Central memory CD8-positive, alpha-beta T cell (primary cell): ENCODE data around the gene PPARG.
"Not testable (repeated sequence)": the region's sequence is repeated elsewhere in the genome, so short reads cannot be mapped to it uniquely, and the experiment has no call there.

Source experiments
- ATAC-seq: fragments of 150-1000 bp; cut with Tn5 transposase; replicated peaks from 2 replicates; pipeline ENCODE4 v1.10.0; 2022; ENCODE audit warnings: mild to moderate bottlenecking, moderate FRiP score, moderate number of reproducible peaks; ENCODE audit not compliant: poor library complexity, severe bottlenecking; ENCODE audit errors: extremely low read depth
- DNase-seq, 2 donors: peaks; one replicate each; pipeline ENCODE4 v3.0.0; 2021; ENCODE audit warnings: low spot score in 2 of 2
- H3K27ac Mint-ChIP-seq: one replicate; pipeline ENCODE4 v1.8.0; 2022; ENCODE audit warnings: low read depth, mild to moderate bottlenecking, moderate library complexity, mixed read lengths
- H3K27me3 Mint-ChIP-seq: one replicate; pipeline ENCODE4 v1.8.0; 2022; ENCODE audit warnings: mixed read lengths
- H3K36me3 Mint-ChIP-seq: one replicate; pipeline ENCODE4 v1.8.0; 2022; ENCODE audit warnings: mild to moderate bottlenecking, moderate library complexity, mixed read lengths; ENCODE audit not compliant: insufficient read depth
- H3K4me1 Mint-ChIP-seq: one replicate; pipeline ENCODE4 v1.8.0; 2022; ENCODE audit warnings: mixed read lengths
- H3K4me3 Mint-ChIP-seq: one replicate; pipeline ENCODE4 v1.8.0; 2022; ENCODE audit warnings: mild to moderate bottlenecking, moderate library complexity, mixed read lengths
- H3K9me3 Mint-ChIP-seq: one replicate; pipeline ENCODE4 v1.8.0; 2022; ENCODE audit warnings: mixed read lengths

Gene PPARG

GRCh38 chr3:12266038-12266437, 22.8 kb upstream of the PPARG start:
- Mint-ChIP-seq H3K36me3 (no peaks in the 10 kb centered on the region), H3K9me3 (no peaks in the 10 kb centered on the region), H3K27me3 (peaks cover 8% of the 10 kb centered on the region), H3K4me3 (no peak overlapping the region), H3K4me1 (no peaks in the 10 kb centered on the region), H3K27ac (no peak overlapping the region)
- ATAC-seq, result no peak
- no peak for DNase-seq

- peaks cover 18% of the 10 kb centered on the region for H3K27me3 Mint-ChIP-seq
- H3K9me3 Mint-ChIP-seq, result no peaks in the 10 kb centered on the region
- no peaks in the 10 kb centered on the region for H3K4me1 Mint-ChIP-seq
- no peaks in the 10 kb centered on the region for H3K36me3 Mint-ChIP-seq
- ATAC-seq, result no peak
- H3K27ac Mint-ChIP-seq, result no peak overlapping the region
- no peak overlapping the region for H3K4me3 Mint-ChIP-seq
- DNase-seq, result no peak
Observed at GRCh38 chr3:12267376-12268030, 21.4 kb upstream of the PPARG start.

GRCh38 chr3:12268049-12268735, 20.7 kb upstream of the PPARG start:
- Mint-ChIP-seq H3K9me3 (no peaks in the 10 kb centered on the region), H3K27me3 (peaks cover 25% of the 10 kb centered on the region), H3K4me1 (no peaks in the 10 kb centered on the region), H3K4me3 (no peak overlapping the region), H3K36me3 (no peaks in the 10 kb centered on the region), H3K27ac (no peak overlapping the region)
- DNase-seq (no peak), ATAC-seq (no peak)

- ATAC-seq (no peak), DNase-seq (no peak)
- H3K27ac Mint-ChIP-seq, result no peak overlapping the region
- peaks cover 31% of the 10 kb centered on the region for H3K27me3 Mint-ChIP-seq
- no peak overlapping the region for H3K4me3 Mint-ChIP-seq
- no peaks in the 10 kb centered on the region for H3K9me3 Mint-ChIP-seq
- H3K4me1 Mint-ChIP-seq, result no peaks in the 10 kb centered on the region
- H3K36me3 Mint-ChIP-seq, result no peaks in the 10 kb centered on the region
Observed at GRCh38 chr3:12270976-12271375, 17.9 kb upstream of the PPARG start.

- Mint-ChIP-seq H3K4me1 (no peaks in the 10 kb centered on the region), H3K4me3 (no peak overlapping the region), H3K36me3 (no peaks in the 10 kb centered on the region), H3K9me3 (no peaks in the 10 kb centered on the region), H3K27ac (no peak overlapping the region), H3K27me3 (peaks cover 34% of the 10 kb centered on the region)
- ATAC-seq, result no peak
- DNase-seq, result no peak
Observed at GRCh38 chr3:12273045-12273695, 15.7 kb upstream of the PPARG start.

- no peaks in the 10 kb centered on the region for H3K36me3 Mint-ChIP-seq
- no peaks in the 10 kb centered on the region for H3K4me1 Mint-ChIP-seq
- peaks cover 49% of the 10 kb centered on the region for H3K27me3 Mint-ChIP-seq
- H3K27ac Mint-ChIP-seq, result no peak overlapping the region
- DNase-seq (no peak), ATAC-seq (no peak)
- no peak overlapping the region for H3K4me3 Mint-ChIP-seq
- H3K9me3 Mint-ChIP-seq, result no peaks in the 10 kb centered on the region
Observed at GRCh38 chr3:12275974-12276650, 12.8 kb upstream of the PPARG start.

- DNase-seq, H3K36me3 Mint-ChIP-seq, H3K4me3 Mint-ChIP-seq, H3K9me3 Mint-ChIP-seq, ATAC-seq, H3K4me1 Mint-ChIP-seq, H3K27ac Mint-ChIP-seq: not testable (repeated sequence)
- peaks cover 45% of the 10 kb centered on the region for H3K27me3 Mint-ChIP-seq
Observed at GRCh38 chr3:12276827-12277226, 12.0 kb upstream of the PPARG start.

- no peaks in the 10 kb centered on the region for H3K4me1 Mint-ChIP-seq
- H3K9me3 Mint-ChIP-seq, result no peaks in the 10 kb centered on the region
- H3K27me3 Mint-ChIP-seq, result peaks cover 39% of the 10 kb centered on the region
- no peak overlapping the region for H3K4me3 Mint-ChIP-seq
- no peak overlapping the region for H3K27ac Mint-ChIP-seq
- ATAC-seq (no peak), DNase-seq (no peak)
- no peaks in the 10 kb centered on the region for H3K36me3 Mint-ChIP-seq
Observed at GRCh38 chr3:12278566-12278965, 10.3 kb upstream of the PPARG start.

- no peaks in the 10 kb centered on the region for H3K36me3 Mint-ChIP-seq
- no peak for ATAC-seq
- no peaks in the 10 kb centered on the region for H3K4me1 Mint-ChIP-seq
- H3K9me3 Mint-ChIP-seq, result no peaks in the 10 kb centered on the region
- no peak for DNase-seq
- no peak overlapping the region for H3K27ac Mint-ChIP-seq
- no peak overlapping the region for H3K4me3 Mint-ChIP-seq
- peaks cover 50% of the 10 kb centered on the region for H3K27me3 Mint-ChIP-seq
Observed at GRCh38 chr3:12279591-12280326, 9.1 kb upstream of the PPARG start.

GRCh38 chr3:12280357-12280806, 8.5 kb upstream of the PPARG start:
- no peak overlapping the region for H3K4me3 Mint-ChIP-seq
- no peaks in the 10 kb centered on the region for H3K4me1 Mint-ChIP-seq
- H3K36me3 Mint-ChIP-seq, result no peaks in the 10 kb centered on the region
- H3K27me3 Mint-ChIP-seq, result peaks cover 54% of the 10 kb centered on the region
- ATAC-seq (no peak), DNase-seq (no peak)
- no peaks in the 10 kb centered on the region for H3K9me3 Mint-ChIP-seq
- H3K27ac Mint-ChIP-seq, result no peak overlapping the region

GRCh38 chr3:12284591-12284990, 4.3 kb upstream of the PPARG start:
- no peak overlapping the region for H3K4me3 Mint-ChIP-seq
- H3K27me3 Mint-ChIP-seq, result peaks cover 71% of the 10 kb centered on the region
- H3K36me3 Mint-ChIP-seq, result no peaks in the 10 kb centered on the region
- H3K4me1 Mint-ChIP-seq, result no peaks in the 10 kb centered on the region
- ATAC-seq (no peak), DNase-seq (no peak)
- H3K9me3 Mint-ChIP-seq, result no peaks in the 10 kb centered on the region
- H3K27ac Mint-ChIP-seq, result no peak overlapping the region

- H3K4me3 Mint-ChIP-seq, result no peak overlapping the region
- H3K27ac Mint-ChIP-seq, result no peak overlapping the region
- H3K27me3 Mint-ChIP-seq, result peaks cover 66% of the 10 kb centered on the region
- no peak for DNase-seq
- H3K36me3 Mint-ChIP-seq, result no peaks in the 10 kb centered on the region
- no peak for ATAC-seq
- no peaks in the 10 kb centered on the region for H3K9me3 Mint-ChIP-seq
- H3K4me1 Mint-ChIP-seq, result no peaks in the 10 kb centered on the region
Observed at GRCh38 chr3:12285003-12285555, 3.8 kb upstream of the PPARG start.
